GM21619 (cell line): ENCODE measurements around the gene AKTIP.
A peak's percentile ranks its signal among the peaks of the same experiment; 100 is the strongest.

ENCODE experiments used
- ATAC-seq: cut with Tn5 transposase; IDR thresholded peaks from one replicate; pipeline ENCODE4 v1.9.1; 2021; ENCODE audit not compliant: unreplicated experiment

AKTIP gene

GRCh38 chr16:53482123-53482522, 20.9 kb downstream of the AKTIP start:
- ATAC-seq = no peak

GRCh38 chr16:53480394-53480793, 22.6 kb downstream of the AKTIP start:
- ATAC-seq = no peak

DNA sequence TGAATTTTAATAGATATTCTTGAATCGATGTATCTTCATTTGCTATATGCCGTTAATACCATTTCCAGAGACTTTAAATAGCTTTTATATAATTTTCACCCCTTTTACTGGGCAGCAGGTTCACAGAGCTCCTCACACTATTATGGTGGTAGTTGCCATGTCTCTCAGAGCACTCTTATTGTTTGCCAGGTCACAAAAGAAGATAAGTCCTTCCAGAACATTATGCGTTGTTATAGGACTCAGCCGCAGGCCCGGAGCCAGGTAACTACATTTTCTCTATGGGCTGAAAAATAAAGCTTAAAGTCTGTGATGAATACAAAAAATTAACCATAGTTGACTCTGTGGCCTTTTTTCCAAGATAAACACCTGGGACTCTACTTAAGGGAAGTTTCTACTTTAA, 24.0 kb downstream of the AKTIP start:
- ATAC-seq = no peak

DNA sequence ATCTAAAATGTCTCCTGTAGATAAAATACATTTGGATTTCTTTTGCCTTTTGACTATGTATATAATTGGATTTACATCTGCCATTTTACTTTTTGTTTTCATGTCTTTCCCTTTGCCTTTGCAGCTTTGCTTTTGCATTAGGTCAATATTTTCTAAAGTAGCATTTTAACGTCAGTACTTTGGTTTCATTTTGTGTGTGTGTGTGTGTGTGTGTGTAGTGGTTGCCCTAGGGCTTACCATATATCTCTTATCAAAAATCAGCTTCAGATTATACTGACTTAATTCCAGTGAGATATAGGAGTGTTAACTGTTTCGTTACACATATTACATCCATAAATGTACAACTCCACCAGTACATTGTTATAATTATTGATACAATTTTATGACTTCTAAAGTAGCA, 26.1 kb downstream of the AKTIP start:
- ATAC-seq = no peak

DNA sequence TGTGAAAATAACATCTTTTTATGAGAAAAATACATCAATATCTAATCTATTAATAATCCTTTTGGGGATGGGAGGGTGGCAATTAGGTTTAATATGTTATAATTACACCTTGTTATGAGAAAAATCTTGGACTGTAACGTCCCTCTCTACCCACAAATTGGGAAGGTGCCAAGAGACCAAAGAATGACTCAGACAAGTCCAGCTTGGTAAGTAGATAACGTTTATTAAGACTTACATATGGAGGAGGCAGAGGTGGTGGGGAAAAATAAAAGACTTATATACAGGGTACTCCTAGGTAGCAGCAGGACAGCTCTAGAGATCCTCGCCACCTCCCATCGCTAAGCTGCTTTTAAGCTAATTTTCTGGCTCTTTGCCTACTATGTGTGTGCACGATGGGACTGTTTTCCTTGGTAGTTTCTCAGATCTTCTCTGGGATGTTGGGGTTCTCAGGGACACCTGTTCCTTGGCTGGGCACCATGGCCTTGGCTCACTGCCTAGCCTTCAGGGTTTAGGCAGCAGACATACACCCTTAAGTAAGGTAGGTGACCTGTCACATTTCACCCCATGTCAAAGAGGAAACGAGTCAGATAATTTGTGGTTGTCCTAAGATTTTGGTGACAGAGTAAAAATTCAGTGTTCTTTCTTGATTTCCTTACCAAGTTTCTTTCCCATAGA, 37.3 kb downstream of the AKTIP start:
- no peak for ATAC-seq

DNA sequence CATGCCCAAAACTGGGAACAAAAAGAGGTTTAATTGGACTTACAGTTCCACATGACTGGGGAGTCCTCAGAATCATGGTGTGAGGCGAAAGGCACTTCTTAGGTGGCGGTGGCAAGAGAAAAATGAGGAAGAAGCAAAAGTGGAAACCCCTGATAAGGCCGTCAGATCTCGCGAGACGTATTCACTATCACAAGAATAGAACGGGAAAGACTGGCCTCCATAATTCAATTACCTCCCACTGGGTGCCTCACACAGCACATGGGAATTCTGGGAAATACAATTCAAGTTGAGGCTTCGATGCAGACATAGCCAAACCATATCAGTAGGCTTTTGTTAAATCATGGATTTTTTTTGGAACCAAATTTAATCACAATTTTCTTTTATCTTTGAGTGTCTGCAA, 44.4 kb downstream of the AKTIP start:
- ATAC-seq = no peak

- peak; percentile 100 for ATAC-seq
These were observed 45.3 kb downstream of the AKTIP start for GRCh38 chr16:53457670-53458069.

DNA sequence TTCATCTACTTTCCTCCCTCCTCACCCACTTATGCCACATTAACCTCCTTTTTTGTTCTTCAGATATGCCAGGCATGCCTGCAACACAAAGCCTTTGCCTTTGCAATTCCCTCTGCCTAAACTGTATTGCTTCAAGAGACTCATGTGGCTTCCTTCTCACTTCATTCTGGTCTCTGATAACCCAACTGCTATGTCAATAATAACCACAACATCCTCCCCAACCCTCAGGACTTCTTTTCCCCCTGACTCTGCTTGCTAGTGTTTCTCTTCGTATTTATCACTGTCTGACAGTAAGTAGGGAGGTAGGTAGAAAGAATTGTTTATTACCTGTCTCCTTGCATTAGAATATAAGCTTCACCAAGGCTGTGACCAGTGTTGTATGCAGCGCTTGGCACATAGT, 46.4 kb downstream of the AKTIP start:
- peak; percentile 35 for ATAC-seq

- ATAC-seq = no peak
These were observed 49.1 kb downstream of the AKTIP start for GRCh38 chr16:53453928-53454327.

DNA sequence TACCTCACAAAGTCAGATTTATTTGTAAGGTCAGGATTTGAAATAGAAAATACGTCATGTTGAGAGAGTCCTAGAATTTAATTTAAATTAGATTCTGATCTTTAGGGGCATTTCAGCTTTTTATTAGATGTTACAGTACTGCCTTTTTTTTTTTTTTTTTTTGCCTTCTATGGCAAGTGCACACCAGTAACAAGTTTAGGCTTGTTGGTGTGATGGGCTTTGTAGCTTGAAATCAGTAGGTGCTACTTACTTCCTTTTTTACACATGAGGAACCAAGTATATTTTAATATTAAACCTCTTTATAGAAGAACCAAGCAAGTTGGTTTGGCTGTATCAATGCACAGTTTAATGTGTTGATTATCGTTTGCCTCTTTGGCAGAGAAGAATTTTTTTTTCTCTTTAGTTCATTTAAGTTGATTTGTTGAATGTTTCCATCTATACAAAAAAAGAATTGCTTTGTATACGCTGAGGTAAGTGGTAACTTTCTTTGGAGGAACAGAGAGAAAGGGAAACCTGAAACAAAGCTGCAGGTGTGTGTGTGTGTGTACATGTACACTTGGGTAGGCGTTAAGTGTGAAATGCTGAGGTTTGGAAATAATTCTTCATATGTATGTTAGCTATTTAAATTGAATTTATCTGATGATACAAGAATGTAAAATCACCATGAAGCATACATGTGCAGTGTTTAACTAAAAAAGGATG, 53.0 kb downstream of the AKTIP start:
- ATAC-seq = no peak

DNA sequence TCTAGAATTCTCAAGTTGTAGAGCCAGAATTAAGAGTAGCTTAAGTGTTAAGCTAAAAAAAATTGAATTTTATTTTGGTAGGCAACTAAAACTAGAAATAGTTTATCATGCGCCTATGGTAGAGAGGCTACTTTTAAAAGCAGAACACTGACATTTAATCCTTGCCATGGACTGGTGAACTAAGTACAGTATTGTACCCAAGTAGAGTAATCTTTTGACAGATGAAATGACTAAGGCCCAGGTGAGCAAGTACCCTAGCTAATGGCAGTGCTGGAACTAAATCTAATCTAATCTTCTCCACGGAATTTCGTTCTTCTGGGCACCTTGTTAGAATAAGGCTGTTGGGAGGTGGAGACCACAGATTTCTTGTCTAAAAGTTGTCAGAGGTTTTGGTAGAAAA, 56.9 kb downstream of the AKTIP start:
- no peak for ATAC-seq

- no peak for ATAC-seq
These were observed 57.5 kb downstream of the AKTIP start for GRCh38 chr16:53445534-53445933.
